H1 (cell line): Measurements from ENCODE around the gene MARCHF10. TPM values are rescaled to one million over a fixed set of nuclear protein-coding genes. Genes with fewer than 3 reads are reported as not detected.

Experiments
- CTCF ChIA-PET: fragments of 300-600 bp; sonication (Branson Sonifier 250); formaldehyde crosslinking; loops from one replicate; lab custom pipeline; 2021; ENCODE audit not compliant: partially characterized antibody; lab: Charles Lee
- POLR2A ChIA-PET: fragments of 300-600 bp; sonication (Branson Sonifier 250); formaldehyde crosslinking; loops from one replicate; lab custom pipeline; 2021; ENCODE audit warnings: inconsistent platforms; ENCODE audit not compliant: partially characterized antibody; lab: Charles Lee
- DNase-seq, 2 experiments: peaks; one replicate each; pipeline versions ENCODE4 v3.0.0 to v3.0.0-alpha.2; 2010 to 2022; ENCODE audit warnings: low spot score in 2 of 2, low read depth in 1 of 2, mixed read lengths in 1 of 2
- FAIRE-seq: peaks from 2 replicates; lab custom pipeline; 2011; peaks lifted over from hg19 to GRCh38; lab: Jason Lieb, UNC
- H2AFZ ChIP-seq: 2 replicates; pipeline ENCODE4 v1.8.1; 2012; ENCODE audit warnings: low read length, inconsistent platforms
- H2AK5ac ChIP-seq: 2 replicates; pipeline ENCODE4 v1.6.1; 2013; ENCODE audit warnings: low read depth, low read length
- H2BK120ac ChIP-seq: replicated peaks from 2 replicates; pipeline ENCODE3; 2013; ENCODE audit warnings: low read depth, low read length, inconsistent platforms
- H2BK12ac ChIP-seq: 2 replicates; pipeline ENCODE4 v1.6.1; 2013; ENCODE audit warnings: low read depth, low read length
- H2BK15ac ChIP-seq: 2 replicates; pipeline ENCODE4 v1.6.1; 2013; ENCODE audit warnings: low read length
- H2BK20ac ChIP-seq: 2 replicates; pipeline ENCODE4 v1.6.1; 2013; ENCODE audit warnings: low read length
- H2BK5ac ChIP-seq: 2 replicates; pipeline ENCODE4 v1.6.1; 2013; ENCODE audit warnings: low read depth, low read length
- H3K14ac ChIP-seq: 2 replicates; pipeline ENCODE4 v1.6.1; 2013; ENCODE audit warnings: inconsistent platforms; ENCODE audit not compliant: insufficient read length
- H3K18ac ChIP-seq: 2 replicates; pipeline ENCODE4 v1.6.1; 2013; ENCODE audit warnings: low read length; ENCODE audit errors: extremely low read depth
- H3K23ac ChIP-seq: 2 replicates; pipeline ENCODE4 v1.6.1; 2013; ENCODE audit warnings: inconsistent platforms; ENCODE audit not compliant: insufficient read length
- H3K23me2 ChIP-seq: 2 replicates; pipeline ENCODE4 v1.6.1; 2013; ENCODE audit warnings: low read depth, low read length
- H3K27ac ChIP-seq: 2 replicates; pipeline ENCODE4 v1.6.1; 2011; ENCODE audit warnings: low read depth, low read length, inconsistent platforms
- H3K27me3 ChIP-seq, 4 experiments: replicated peaks in 1 of 4; 1 replicate in 1 of 4; 2 replicates in 3 of 4; pipeline versions ENCODE4 v1.6.1 to v1.8.1; 2011 to 2013; ENCODE audit warnings: low read length in 3 of 4, mild to moderate bottlenecking in 3 of 4, inconsistent platforms in 2 of 4, mixed read lengths in 2 of 4, moderate library complexity in 1 of 4; ENCODE audit not compliant: control insufficient read depth in 3 of 4, insufficient read depth in 3 of 4; ENCODE audit errors: extremely low read depth in 1 of 4
- H3K36me3 ChIP-seq, 4 experiments: 2 replicates each; pipeline versions ENCODE4 v1.6.1 to v1.8.1; 2011 to 2013; ENCODE audit warnings: mild to moderate bottlenecking in 4 of 4, low read length in 3 of 4, moderate library complexity in 2 of 4, control low read depth in 1 of 4, inconsistent platforms in 1 of 4; ENCODE audit not compliant: insufficient read depth in 4 of 4, control insufficient read depth in 2 of 4
- H3K4ac ChIP-seq: replicated peaks from 2 replicates; pipeline ENCODE3; 2013; ENCODE audit warnings: low read length, low read depth, mixed read lengths, inconsistent platforms; ENCODE audit not compliant: insufficient read length
- H3K4me1 ChIP-seq, 4 experiments: replicated peaks in 1 of 4; 1 replicate in 1 of 4; 2 replicates in 3 of 4; pipeline versions ENCODE4 v1.6.1 to v1.8.1; 2011 to 2013; ENCODE audit warnings: low read length in 3 of 4, inconsistent platforms in 2 of 4, mixed read lengths in 1 of 4; ENCODE audit not compliant: insufficient read depth in 4 of 4, control insufficient read depth in 3 of 4
- H3K4me2 ChIP-seq, 2 experiments: 2 replicates each; pipeline versions ENCODE4 v1.6.1 to v1.8.1; 2011 to 2013; ENCODE audit warnings: low read depth in 2 of 2, low read length in 2 of 2, control low read depth in 1 of 2, inconsistent platforms in 1 of 2, mild to moderate bottlenecking in 1 of 2; ENCODE audit not compliant: insufficient read depth in 1 of 2
- H3K4me3 ChIP-seq, 4 experiments: fragments of 200-600, 300-600 bp in 1 of 4; sonication (generic), shearing (Covaris generic), sonication (Bioruptor Twin) in 1 of 4; 2 replicates each; pipeline versions ENCODE4 v1.5.1 to v1.8.1; 2011 to 2016; ENCODE audit warnings: low read length in 4 of 4, low read depth in 3 of 4, control low read depth in 2 of 4, inconsistent platforms in 2 of 4, mild to moderate bottlenecking in 2 of 4, mixed read lengths in 1 of 4, moderate library complexity in 1 of 4; ENCODE audit not compliant: insufficient read depth in 2 of 4; ENCODE audit errors: extremely low read depth in 1 of 4
- H3K56ac ChIP-seq: replicated peaks from 2 replicates; pipeline ENCODE3; 2013; ENCODE audit warnings: low read depth, mild to moderate bottlenecking, mixed read lengths, low read length, inconsistent platforms; ENCODE audit not compliant: insufficient read length
- H3K79me1 ChIP-seq: 2 replicates; pipeline ENCODE4 v1.6.1; 2013; ENCODE audit warnings: low read depth, low read length, control low read depth
- H3K79me2 ChIP-seq, 2 experiments: 2 replicates each; pipeline versions ENCODE4 v1.6.1 to v1.8.1; 2012 to 2013; ENCODE audit warnings: low read length in 2 of 2, mild to moderate bottlenecking in 2 of 2, inconsistent platforms in 1 of 2; ENCODE audit not compliant: insufficient read depth in 2 of 2, control insufficient read depth in 1 of 2
- H3K9ac ChIP-seq, 4 experiments: replicated peaks in 1 of 4; 1 replicate in 1 of 4; 2 replicates in 3 of 4; pipeline versions ENCODE4 v1.6.1 to v1.8.1; 2011 to 2013; ENCODE audit warnings: low read depth in 3 of 4, low read length in 3 of 4, control low read depth in 2 of 4, mild to moderate bottlenecking in 2 of 4, moderate library complexity in 2 of 4, inconsistent platforms in 1 of 4; ENCODE audit errors: extremely low read depth in 1 of 4
- H3K9me3 ChIP-seq, 2 experiments: 2 replicates each; pipeline versions ENCODE4 v1.6.1 to v1.8.1; 2012 to 2013; ENCODE audit warnings: mild to moderate bottlenecking in 2 of 2, moderate library complexity in 2 of 2, control low read depth in 1 of 2, inconsistent platforms in 1 of 2, low read depth in 1 of 2, low read length in 1 of 2, mixed read lengths in 1 of 2; ENCODE audit not compliant: insufficient read depth in 2 of 2
- H4K20me1 ChIP-seq, 2 experiments: replicated peaks in 1 of 2; 2 replicates each; pipeline versions ENCODE3 to v1.8.1; 2011 to 2013; ENCODE audit warnings: inconsistent platforms in 2 of 2, low read length in 2 of 2, mild to moderate bottlenecking in 1 of 2; ENCODE audit not compliant: insufficient read depth in 2 of 2, control insufficient read depth in 1 of 2
- H4K5ac ChIP-seq: 2 replicates; pipeline ENCODE4 v1.6.1; 2013; ENCODE audit warnings: low read length, low read depth, mixed read lengths, inconsistent platforms; ENCODE audit not compliant: insufficient read length
- H4K8ac ChIP-seq: 2 replicates; pipeline ENCODE4 v1.8.0; 2013; ENCODE audit warnings: mild to moderate bottlenecking, moderate library complexity, low read length, inconsistent platforms; ENCODE audit not compliant: insufficient read depth; ENCODE audit errors: extremely low read depth
- H4K91ac ChIP-seq: replicated peaks from 2 replicates; pipeline ENCODE3; 2013; ENCODE audit warnings: low read length, mixed read lengths, inconsistent platforms; ENCODE audit not compliant: insufficient read length
- ASH2L ChIP-seq: fragments of 200-600, 300-600 bp; sonication (generic); IDR thresholded peaks from one replicate; pipeline ENCODE4 v1.7.1; 2017; ENCODE audit warnings: low read length
- CBX5 ChIP-seq: fragments of 300-800, 300-1000 bp; sonication (generic); IDR thresholded peaks from 2 replicates; pipeline ENCODE4 v1.7.1; 2016; ENCODE audit warnings: antibody characterized with exemption, low read length, low read depth
- CTCF ChIP-seq, 3 experiments: IDR thresholded peaks; 1 replicate in 2 of 3; 2 replicates in 1 of 3; pipeline versions ENCODE4 v1.5.1 to v1.6.1; 2011; ENCODE audit warnings: low read length in 3 of 3, mild to moderate bottlenecking in 3 of 3, inconsistent platforms in 2 of 3, low read depth in 1 of 3, moderate library complexity in 1 of 3; ENCODE audit not compliant: insufficient read depth in 1 of 3; ENCODE audit errors: control extremely low read depth in 1 of 3
- EGR1 ChIP-seq: IDR thresholded peaks from 2 replicates; pipeline ENCODE4 v1.6.1; 2011; ENCODE audit warnings: low read depth, low read length, borderline replicate concordance
- KDM1A ChIP-seq: fragments of 200-600, 300-600 bp; sonication (generic); IDR thresholded peaks from 2 replicates; pipeline ENCODE4 v1.7.1; 2016; ENCODE audit warnings: mild to moderate bottlenecking, low read length, borderline replicate concordance
- KDM5A ChIP-seq: fragments of 200-600 bp; IDR thresholded peaks from 2 replicates; pipeline ENCODE4 v1.7.1; 2012; ENCODE audit warnings: mild to moderate bottlenecking, low read length, inconsistent platforms, mixed read lengths
- SIRT6 ChIP-seq: IDR thresholded peaks from one replicate; pipeline ENCODE4 v1.7.1; 2012; ENCODE audit warnings: low read length, inconsistent platforms
- SRF ChIP-seq: IDR thresholded peaks from 2 replicates; pipeline ENCODE4 v1.6.1; 2011; ENCODE audit warnings: mild to moderate bottlenecking, low read depth, low read length, moderate library complexity
- WGBS, 2 experiments: shearing (Covaris generic) in 1 of 2; methylation state at CpG; one replicate each; pipeline versions ENCODE4 v1.1.6 to v1.1.7; 2013 to 2015; ENCODE audit warnings: low lambda C conversion rate in 2 of 2, mixed read lengths in 2 of 2, inconsistent platforms in 1 of 2, low coverage in 1 of 2, missing lambda C conversion rate in 1 of 2; ENCODE audit not compliant: insufficient replicate concordance in 2 of 2, insufficient coverage in 1 of 2, insufficient read length in 1 of 2; ENCODE audit errors: extremely low coverage in 1 of 2, missing lambda C conversion rate in 1 of 2; 5-methylcytosine and 5-hydroxymethylcytosine counted together
- polyA plus RNA-seq, 7 experiments: library from polyadenylated mRNA; depleted of rRNA in 3 of 7; stranded (reverse) in 5 of 7; unstranded in 2 of 7; fragments of >200 nt in 5 of 7; fragments of 200-250 nt in 2 of 7; gene quantifications; 1 replicate in 5 of 7; 2 replicates in 1 of 7; 4 replicates in 1 of 7; pipeline versions ENCODE4 v1.2.1 to v1.2.3, GENCODE V29; 2011 to 2013; ENCODE audit warnings: missing spikeins in 2 of 7, mixed read lengths in 2 of 7
- total RNA-seq: library from RNA; stranded (reverse); fragmentation: NEBNext Ultra II Directional; extraction: Animal tissue kit (Norgen Biotek cat#: 25700); gene quantifications from 2 replicates; pipeline ENCODE4 v1.2.1, GENCODE V29; 2021

The MARCHF10 gene
- total and polyA plus RNA-seq, 2 of the 8 experiments (the other 6 are each of a cell fraction or from before 2014, with no cell fraction given) = 0.48 to 0.73 TPM

GRCh38 chr17:62674363-62674739, 133.8 kb downstream of the MARCHF10 start:
- no peak overlapping the region for H3K9ac ChIP-seq
- no peak overlapping the region for H3K4me3 ChIP-seq
- no peaks in the 10 kb centered on the region for H3K27me3 ChIP-seq
- CTCF ChIA-PET = interaction anchor here (0.7 to 9.0 kb wide), 6 partner anchors 12 to 284 kb away, joined by 3 to 68 read pairs (median 3); no protein-coding TSS in a partner anchor
- no peak overlapping the region for H3K4ac ChIP-seq
- H3K36me3 ChIP-seq = no peaks in the 10 kb centered on the region; a peak in 1 of 8 replicates
- no peaks in the 10 kb centered on the region for H3K79me2 ChIP-seq
- no peak overlapping the region for H2BK5ac ChIP-seq
- no peak overlapping the region for H3K56ac ChIP-seq
- no peak overlapping the region for H3K27ac ChIP-seq
- no peak overlapping the region for H3K18ac ChIP-seq
- no peak overlapping the region for H4K5ac ChIP-seq
- H4K91ac ChIP-seq = no peak overlapping the region
- no peak overlapping the region for H2BK15ac ChIP-seq
- H2AK5ac ChIP-seq = no peak overlapping the region
- no peak overlapping the region for H2BK120ac ChIP-seq
- no peak overlapping the region for H3K23ac ChIP-seq
- TF ChIP-seq KDM5A (no peak), EGR1 (no peak), SRF (no peak), CBX5 (no peak), SIRT6 (no peak), KDM1A (no peak), ASH2L (no peak), CTCF (IDR thresholded peaks at IDR 0.05; ENCODE audit: control extremely low read depth in 1 of 3, insufficient read depth in 1 of 3, low read depth in 1 of 3, low read length in 3 of 3) (no peak)
- TF ChIP-seq, all 59 proteins: peak for 0
- POLR2A ChIA-PET = interaction anchor here (2.0 kb wide), 1 partner anchor 17 kb away, joined by 4 read pairs; no protein-coding TSS in a partner anchor
- WGBS, 2 experiments = 80% methylated on average over 4 of the region's 6 CpGs; no CpG with 5 or more reads in 1 of the 2 experiments
- Histone ChIP-seq H4K8ac (no peak overlapping the region), H3K14ac (no peak overlapping the region), H3K9me3 (no peaks in the 10 kb centered on the region), H2AFZ (no peak overlapping the region), H3K79me1 (no peaks in the 10 kb centered on the region), H3K4me1 (no peaks in the 10 kb centered on the region; a peak in 2 of 7 replicates), H2BK20ac (no peak overlapping the region), H2BK12ac (no peak overlapping the region), H3K4me2 (no peak overlapping the region), H4K20me1 (no peaks in the 10 kb centered on the region), H3K23me2 (no peaks in the 10 kb centered on the region)
- DNase-seq (no peak), FAIRE-seq (no peak)
